HepG2 (cell line): Measurements from ENCODE around the gene CAPN15. TPM values are rescaled to one million over a fixed set of nuclear protein-coding genes. Genes with fewer than 3 reads are reported as not detected.

Experiments
- ATAC-seq: fragments of 200-7000 bp; cut with Tn5 transposase; 3 replicates; pipeline ENCODE4 v1.9.1; 2020; ENCODE audit warnings: mild to moderate bottlenecking, moderate library complexity
- BruUV-seq: library from RNA; stranded (reverse); fragments of 400-500 nt; replicated peaks from 2 replicates; lab custom pipeline; 2021; lab: Mats Ljungman, UMichigan
- CTCF ChIA-PET: fragments of 300-600 bp; formaldehyde crosslinking; extraction: SDS; loops from one replicate; lab custom pipeline; 2021; ENCODE audit warnings: low total read pairs, inconsistent platforms, low intra/inter-chr PET ratio; lab: Yijun Ruan, JAX
- POLR2A ChIA-PET: fragments of 350-600 bp; sonication (Branson Sonifier 250); formaldehyde crosslinking; loops from one replicate; lab custom pipeline; 2020; ENCODE audit warnings: antibody characterized with exemption, inconsistent platforms; lab: Yijun Ruan, JAX
- DNase-seq: peaks from one replicate; pipeline ENCODE4 v3.0.0-alpha.2; 2015; ENCODE audit warnings: low spot score
- FAIRE-seq: peaks from 3 replicates; lab custom pipeline; 2011; peaks lifted over from hg19 to GRCh38; lab: Jason Lieb, UNC
- H2AFZ ChIP-seq: one replicate; pipeline ENCODE4 v1.6.1; 2011; ENCODE audit warnings: low read length, inconsistent platforms
- H3K27ac ChIP-seq: fragments of 300-600 bp; 3 replicates; pipeline ENCODE4 v1.8.0; 2011; ENCODE audit warnings: mixed run types, mild to moderate bottlenecking, mixed read lengths, low read length, inconsistent platforms; ENCODE audit not compliant: insufficient read depth; ENCODE audit errors: extremely low read length
- H3K27me3 ChIP-seq, 2 experiments: fragments of 200-600 bp in 1 of 2; 2 replicates in 1 of 2; 3 replicates in 1 of 2; pipeline versions ENCODE4 v1.6.0 to v1.8.0; 2011; ENCODE audit warnings: low read length in 2 of 2, mild to moderate bottlenecking in 2 of 2, moderate library complexity in 2 of 2, inconsistent platforms in 1 of 2; ENCODE audit not compliant: insufficient read depth in 2 of 2, control insufficient read depth in 1 of 2
- H3K36me3 ChIP-seq, 2 experiments: fragments of 200-600 bp in 1 of 2; replicated peaks in 1 of 2; 2 replicates in 1 of 2; 3 replicates in 1 of 2; pipeline versions ENCODE4 v1.5.1 to v1.8.0; 2011; ENCODE audit warnings: low read length in 2 of 2, inconsistent platforms in 1 of 2; ENCODE audit not compliant: insufficient read depth in 2 of 2, control insufficient read depth in 1 of 2
- H3K4me1 ChIP-seq: 2 replicates; pipeline ENCODE4 v1.5.1; 2012; ENCODE audit warnings: low read length, inconsistent platforms; ENCODE audit not compliant: insufficient read depth
- H3K4me2 ChIP-seq: 2 replicates; pipeline ENCODE4 v1.6.0; 2011; ENCODE audit warnings: low read depth, low read length, inconsistent platforms
- H3K4me3 ChIP-seq, 3 experiments: fragments of 200-600 bp in 1 of 3; sonication (generic), shearing (Covaris generic) in 1 of 3; replicated peaks in 1 of 3; 2 replicates each; pipeline ENCODE4 v1.5.1; 2011 to 2016; ENCODE audit warnings: low read length in 3 of 3, inconsistent platforms in 2 of 3, low read depth in 2 of 3, mild to moderate bottlenecking in 2 of 3, control low read depth in 1 of 3, mixed read lengths in 1 of 3; ENCODE audit not compliant: insufficient read depth in 1 of 3
- H3K79me2 ChIP-seq: one replicate; pipeline ENCODE4 v1.6.1; 2011; ENCODE audit warnings: low read length, inconsistent platforms; ENCODE audit not compliant: insufficient read depth
- H3K9ac ChIP-seq: 2 replicates; pipeline ENCODE4 v1.6.0; 2011; ENCODE audit warnings: mild to moderate bottlenecking, low read depth, low read length, inconsistent platforms; ENCODE audit not compliant: insufficient read depth
- H3K9me3 ChIP-seq: 2 replicates; pipeline ENCODE4 v1.5.1; 2012; ENCODE audit warnings: mild to moderate bottlenecking, low read length
- H4K20me1 ChIP-seq: 2 replicates; pipeline ENCODE4 v1.6.0; 2011; ENCODE audit warnings: inconsistent platforms, mild to moderate bottlenecking, low read length, moderate library complexity; ENCODE audit not compliant: insufficient read depth
- ARID2 ChIP-seq: sonication (generic); formaldehyde crosslinking; IDR thresholded peaks from 2 replicates; pipeline ENCODE4 v1.8.1; 2022; ENCODE audit warnings: mild to moderate bottlenecking, missing genetic modification reagents, borderline replicate concordance
- ATF7-NPFF ChIP-seq: sonication (generic); formaldehyde crosslinking; IDR thresholded peaks from 2 replicates; pipeline ENCODE4 v1.8.1; 2023; ENCODE audit warnings: mild to moderate bottlenecking, low read depth, missing genetic modification reagents, moderate library complexity
- ETV5 ChIP-seq: IDR thresholded peaks from 2 replicates; pipeline ENCODE4 v1.6.1; 2018; ENCODE audit warnings: missing biosample characterization, missing genetic modification reagents, inconsistent platforms, borderline replicate concordance
- GATAD2A ChIP-seq: IDR thresholded peaks from 2 replicates; pipeline ENCODE4 v1.6.1; 2016
- HNF4G ChIP-seq, 2 experiments: sonication (generic) in 1 of 2; formaldehyde crosslinking in 1 of 2; IDR thresholded peaks; 2 replicates each; pipeline versions ENCODE4 v1.4.0 to v1.6.1; 2011 to 2020; ENCODE audit warnings: borderline replicate concordance in 2 of 2, low read depth in 2 of 2, mild to moderate bottlenecking in 2 of 2, low read length in 1 of 2, missing genetic modification reagents in 1 of 2, moderate library complexity in 1 of 2
- SP140L ChIP-seq: sonication (generic); formaldehyde crosslinking; IDR thresholded peaks from 2 replicates; pipeline ENCODE4 v1.4.0; 2020; ENCODE audit warnings: missing genetic modification reagents, borderline replicate concordance
- SP5 ChIP-seq: IDR thresholded peaks from 2 replicates; pipeline ENCODE4 v1.6.1; 2016; ENCODE audit warnings: low read depth, borderline replicate concordance
- SPEN ChIP-seq: sonication (generic); formaldehyde crosslinking; IDR thresholded peaks from 2 replicates; pipeline ENCODE4 v1.5.1; 2020; ENCODE audit warnings: low read depth, mild to moderate bottlenecking, missing genetic modification reagents
- TEAD3 ChIP-seq: optimal IDR thresholded peaks from 2 replicates; pipeline ENCODE3; 2016; ENCODE audit warnings: borderline replicate concordance
- YEATS2 ChIP-seq: sonication (generic); formaldehyde crosslinking; IDR thresholded peaks from 2 replicates; pipeline ENCODE4 v1.4.0; 2020; ENCODE audit warnings: missing genetic modification reagents, borderline replicate concordance
- ZBTB38 ChIP-seq: sonication (generic); formaldehyde crosslinking; IDR thresholded peaks from 2 replicates; pipeline ENCODE4 v1.5.1; 2020; ENCODE audit warnings: mild to moderate bottlenecking, missing genetic modification reagents
- ZFX ChIP-seq: sonication (generic); formaldehyde crosslinking; IDR thresholded peaks from 2 replicates; pipeline ENCODE4 v1.4.0; 2020; ENCODE audit warnings: mild to moderate bottlenecking, low read depth, missing genetic modification reagents, moderate library complexity
- ZNF331 ChIP-seq: sonication (generic); formaldehyde crosslinking; IDR thresholded peaks from 2 replicates; pipeline ENCODE4 v1.4.0; 2020; ENCODE audit warnings: missing genetic modification reagents
- ZNF350 ChIP-seq: sonication (generic); formaldehyde crosslinking; IDR thresholded peaks from 2 replicates; pipeline ENCODE4 v1.4.0; 2020; ENCODE audit warnings: mild to moderate bottlenecking, low read depth, missing genetic modification reagents, borderline replicate concordance
- ZNF546 ChIP-seq: sonication (generic); formaldehyde crosslinking; conservative IDR thresholded peaks from 2 replicates; pipeline ENCODE4 v1.8.1; 2023; ENCODE audit warnings: mild to moderate bottlenecking, missing genetic modification reagents
- ZNF552 ChIP-seq: sonication (generic); formaldehyde crosslinking; IDR thresholded peaks from 2 replicates; pipeline ENCODE4 v1.9.0; 2022; ENCODE audit warnings: missing genetic modification reagents, mild to moderate bottlenecking, borderline replicate concordance
- ZSCAN31 ChIP-seq: sonication (generic); formaldehyde crosslinking; IDR thresholded peaks from 2 replicates; pipeline ENCODE4 v1.5.0; 2020; ENCODE audit warnings: low read depth, mild to moderate bottlenecking, missing genetic modification reagents
- WGBS: methylation state at CpG from one replicate; pipeline ENCODE4 v1.1.6; 2017; ENCODE audit warnings: low lambda C conversion rate; 5-methylcytosine and 5-hydroxymethylcytosine counted together
- in situ Hi-C: cut with HindIII; loops from 2 replicates; pipeline ENCODE4 v1.10.0; 2017; ENCODE audit warnings: low pct_unique_long_range_greater_than_20kb; ENCODE audit not compliant: extremely low pct_ligation_motif_present
- intact Hi-C: fragments of 100-400 bp; cut with micrococcal nuclease; formaldehyde crosslinking; loops from one replicate; pipeline ENCODE4 v1.10.0; 2022; ENCODE audit not compliant: unreplicated experiment
- polyA plus RNA-seq, 8 experiments: library from polyadenylated mRNA; depleted of rRNA in 3 of 8; stranded (reverse) in 7 of 8; unstranded in 1 of 8; fragments of >200 nt; fragmentation: Illumina TruSeq in 4 of 8; extraction: Trizol in 4 of 8; gene quantifications; 2 replicates each; pipeline versions ENCODE4 v1.2.1 to v1.2.3, GENCODE V29; 2011 to 2016; ENCODE audit warnings: low read depth in 4 of 8, missing spikeins in 1 of 8, mixed read lengths in 1 of 8; ENCODE audit not compliant: insufficient read depth in 1 of 8
- total RNA-seq, 5 experiments: library from RNA; depleted of rRNA; stranded (reverse); fragments of >200 nt; fragmentation: Illumina TruSeq; extraction: Trizol; gene quantifications; 2 replicates each; pipeline ENCODE4 v1.2.3, GENCODE V29; 2016; ENCODE audit warnings: low read depth in 1 of 5
- TF ChIP-seq, protein P1 (sequence below): sonication (generic); formaldehyde crosslinking; IDR thresholded peaks from 2 replicates; pipeline ENCODE4 v1.5.0; 2020; ENCODE audit warnings: missing genetic modification reagents
- TF ChIP-seq, protein P2 (sequence below): sonication (generic); formaldehyde crosslinking; IDR thresholded peaks from 2 replicates; pipeline ENCODE4; 2020; ENCODE audit warnings: missing genetic modification reagents, mild to moderate bottlenecking, borderline replicate concordance
- TF ChIP-seq, protein P3 (sequence below): sonication (generic); formaldehyde crosslinking; IDR thresholded peaks from 2 replicates; pipeline ENCODE4 v1.5.0; 2020; ENCODE audit warnings: missing genetic modification reagents

The CAPN15 gene
- total and polyA plus RNA-seq, 2 of the 13 experiments (the other 11 are each of a cell fraction or from before 2014, with no cell fraction given) = 14.9 to 24.5 TPM

DNA sequence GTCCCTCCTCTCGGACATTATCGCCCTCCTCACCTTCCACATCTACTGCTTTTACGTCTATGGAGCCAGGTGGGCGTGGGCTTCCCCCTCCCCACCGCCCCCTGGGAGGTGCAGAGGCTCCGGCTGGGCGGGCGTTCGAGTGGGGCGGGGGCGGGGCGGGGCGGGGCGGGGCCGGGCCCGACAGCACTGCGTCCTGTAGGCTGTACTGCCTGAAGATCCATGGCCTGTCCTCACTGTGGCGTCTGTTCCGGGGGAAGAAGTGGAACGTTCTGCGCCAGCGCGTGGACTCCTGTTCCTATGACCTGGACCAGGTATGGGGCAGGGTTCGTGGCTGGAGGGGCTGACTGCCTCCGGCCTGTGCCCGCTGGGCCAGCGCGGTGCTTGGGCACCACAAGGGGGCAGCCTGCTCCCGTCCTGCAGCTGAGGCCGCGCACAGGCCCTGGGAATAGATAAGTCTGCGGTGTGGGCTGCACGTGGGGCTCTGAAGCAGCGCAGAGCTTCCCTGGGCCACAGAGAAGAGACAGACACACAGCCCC is 51.4 kb downstream of the CAPN15 start:
- WGBS = 49% methylated on average over 17 of the region's 34 CpGs
- no peaks in the 10 kb centered on the region for H3K27me3 ChIP-seq
- DNase-seq = peak; percentile 60
- peak; percentile 81 for ATAC-seq
- intact Hi-C loops = no loop called here
- in situ Hi-C loops = no loop called here
- peak overlapping the region; percentile 60; the same call in 1 of the 2 replicates for H3K4me2 ChIP-seq
- peaks cover 0 to 1% of the 10 kb centered on the region in 2 experiments; a peak in 1 of 5 replicates for H3K36me3 ChIP-seq
- no TSS peak for BruUV-seq
- no peaks in the 10 kb centered on the region for H3K79me2 ChIP-seq
- peak; percentile 47 for FAIRE-seq
- ChIA-PET CTCF (interaction anchor here (0.6 to 1.8 kb wide), 3 partner anchors 22 to 32 kb away, joined by 3 to 11 read pairs (median 8); no protein-coding TSS in a partner anchor), POLR2A (interaction anchor here (0.7 to 1.6 kb wide), 3 partner anchors 10 to 64 kb away, joined by 4 to 6 read pairs (median 4); partner anchors contain the start of gene METTL26)
- no peak overlapping the region for H3K9ac ChIP-seq
- no peak overlapping the region for H3K27ac ChIP-seq
- peak overlapping the region in 1 of 3 experiments; percentile 24; a peak in 1 of 6 replicates for H3K4me3 ChIP-seq
- H2AFZ ChIP-seq = no peak overlapping the region
- H3K9me3 ChIP-seq = no peaks in the 10 kb centered on the region
- no peaks in the 10 kb centered on the region for H4K20me1 ChIP-seq
- H3K4me1 ChIP-seq = peaks cover 12% of the 10 kb centered on the region
- TF ChIP-seq ETV5 (CRISPR knock-in tag) (no peak), ZNF546 (CRISPR knock-in tag) (no peak), ZNF350 (no peak), HNF4G (IDR thresholded peaks at IDR 0.05; ENCODE audit: borderline replicate concordance, low read depth, low read length) (0 out of 2 replicates have a peak, but pooled peaks have one; percentile 15), HNF4G (CRISPR knock-in tag; IDR thresholded peaks at IDR 0.05; ENCODE audit: borderline replicate concordance, low read depth) (no peak), YEATS2 (CRISPR knock-in tag) (peak; percentile 53; the same call in 1 of the 2 replicates), ZNF331 (CRISPR knock-in tag) (peak; percentile 53; the same call in 1 of the 2 replicates), GATAD2A (peak; percentile 51; the same call in 1 of the 2 replicates), ZNF552 (0 out of 2 replicates have a peak, but pooled peaks have one; percentile 20), ZFX (CRISPR knock-in tag) (peak; percentile 89), SP140L (CRISPR knock-in tag) (no peak), SP5 (CRISPR knock-in tag) (peak; percentile 34; the same call in 1 of the 2 replicates), ZBTB38 (peak; percentile 87), ATF7-NPFF (0 out of 2 replicates have a peak, but pooled peaks have one; percentile 33), ARID2 (CRISPR knock-in tag) (no peak), TEAD3 (CRISPR knock-in tag) (peak; percentile 46), ZSCAN31 (no peak), SPEN (CRISPR knock-in tag) (peak; percentile 58; the same call in 1 of the 2 replicates)
- TF ChIP-seq, protein P1, sequence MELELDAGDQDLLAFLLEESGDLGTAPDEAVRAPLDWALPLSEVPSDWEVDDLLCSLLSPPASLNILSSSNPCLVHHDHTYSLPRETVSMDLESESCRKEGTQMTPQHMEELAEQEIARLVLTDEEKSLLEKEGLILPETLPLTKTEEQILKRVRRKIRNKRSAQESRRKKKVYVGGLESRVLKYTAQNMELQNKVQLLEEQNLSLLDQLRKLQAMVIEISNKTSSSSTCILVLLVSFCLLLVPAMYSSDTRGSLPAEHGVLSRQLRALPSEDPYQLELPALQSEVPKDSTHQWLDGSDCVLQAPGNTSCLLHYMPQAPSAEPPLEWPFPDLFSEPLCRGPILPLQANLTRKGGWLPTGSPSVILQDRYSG (CRISPR knock-in tag) = no peak
- TF ChIP-seq, protein P2, sequence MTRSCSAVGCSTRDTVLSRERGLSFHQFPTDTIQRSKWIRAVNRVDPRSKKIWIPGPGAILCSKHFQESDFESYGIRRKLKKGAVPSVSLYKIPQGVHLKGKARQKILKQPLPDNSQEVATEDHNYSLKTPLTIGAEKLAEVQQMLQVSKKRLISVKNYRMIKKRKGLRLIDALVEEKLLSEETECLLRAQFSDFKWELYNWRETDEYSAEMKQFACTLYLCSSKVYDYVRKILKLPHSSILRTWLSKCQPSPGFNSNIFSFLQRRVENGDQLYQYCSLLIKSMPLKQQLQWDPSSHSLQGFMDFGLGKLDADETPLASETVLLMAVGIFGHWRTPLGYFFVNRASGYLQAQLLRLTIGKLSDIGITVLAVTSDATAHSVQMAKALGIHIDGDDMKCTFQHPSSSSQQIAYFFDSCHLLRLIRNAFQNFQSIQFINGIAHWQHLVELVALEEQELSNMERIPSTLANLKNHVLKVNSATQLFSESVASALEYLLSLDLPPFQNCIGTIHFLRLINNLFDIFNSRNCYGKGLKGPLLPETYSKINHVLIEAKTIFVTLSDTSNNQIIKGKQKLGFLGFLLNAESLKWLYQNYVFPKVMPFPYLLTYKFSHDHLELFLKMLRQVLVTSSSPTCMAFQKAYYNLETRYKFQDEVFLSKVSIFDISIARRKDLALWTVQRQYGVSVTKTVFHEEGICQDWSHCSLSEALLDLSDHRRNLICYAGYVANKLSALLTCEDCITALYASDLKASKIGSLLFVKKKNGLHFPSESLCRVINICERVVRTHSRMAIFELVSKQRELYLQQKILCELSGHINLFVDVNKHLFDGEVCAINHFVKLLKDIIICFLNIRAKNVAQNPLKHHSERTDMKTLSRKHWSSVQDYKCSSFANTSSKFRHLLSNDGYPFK (CRISPR knock-in tag) = no peak
- TF ChIP-seq, protein P3, sequence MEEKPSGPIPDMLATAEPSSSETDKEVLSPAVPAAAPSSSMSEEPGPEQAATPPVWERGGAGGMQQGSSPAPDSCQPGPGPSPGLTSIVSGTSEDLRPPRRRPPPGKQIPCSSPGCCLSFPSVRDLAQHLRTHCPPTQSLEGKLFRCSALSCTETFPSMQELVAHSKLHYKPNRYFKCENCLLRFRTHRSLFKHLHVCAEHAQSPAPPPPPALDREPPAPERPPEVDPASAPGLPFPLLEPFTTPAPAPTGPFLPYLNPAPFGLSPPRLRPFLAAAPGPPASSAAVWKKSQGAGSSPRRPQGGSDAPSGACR = no peak
